H1 (cell line): ENCODE data around the gene WIPF3. TPM values are rescaled to one million over a fixed set of nuclear protein-coding genes. Genes with fewer than 3 reads are reported as not detected.

Source experiments
- CTCF ChIA-PET: fragments of 300-600 bp; sonication (Branson Sonifier 250); formaldehyde crosslinking; loops from one replicate; lab custom pipeline; 2021; ENCODE audit not compliant: partially characterized antibody; lab: Charles Lee
- POLR2A ChIA-PET: fragments of 300-600 bp; sonication (Branson Sonifier 250); formaldehyde crosslinking; loops from one replicate; lab custom pipeline; 2021; ENCODE audit warnings: inconsistent platforms; ENCODE audit not compliant: partially characterized antibody; lab: Charles Lee
- DNase-seq, 2 experiments: peaks; one replicate each; pipeline versions ENCODE4 v3.0.0 to v3.0.0-alpha.2; 2010 to 2022; ENCODE audit warnings: low spot score in 2 of 2, low read depth in 1 of 2, mixed read lengths in 1 of 2
- FAIRE-seq: peaks from 2 replicates; lab custom pipeline; 2011; peaks lifted over from hg19 to GRCh38; lab: Jason Lieb, UNC
- H2AFZ ChIP-seq: 2 replicates; pipeline ENCODE4 v1.8.1; 2012; ENCODE audit warnings: low read length, inconsistent platforms
- H2AK5ac ChIP-seq: 2 replicates; pipeline ENCODE4 v1.6.1; 2013; ENCODE audit warnings: low read depth, low read length
- H2BK120ac ChIP-seq: replicated peaks from 2 replicates; pipeline ENCODE3; 2013; ENCODE audit warnings: low read depth, low read length, inconsistent platforms
- H2BK12ac ChIP-seq: 2 replicates; pipeline ENCODE4 v1.6.1; 2013; ENCODE audit warnings: low read depth, low read length
- H2BK15ac ChIP-seq: 2 replicates; pipeline ENCODE4 v1.6.1; 2013; ENCODE audit warnings: low read length
- H2BK20ac ChIP-seq: 2 replicates; pipeline ENCODE4 v1.6.1; 2013; ENCODE audit warnings: low read length
- H2BK5ac ChIP-seq: 2 replicates; pipeline ENCODE4 v1.6.1; 2013; ENCODE audit warnings: low read depth, low read length
- H3K14ac ChIP-seq: 2 replicates; pipeline ENCODE4 v1.6.1; 2013; ENCODE audit warnings: inconsistent platforms; ENCODE audit not compliant: insufficient read length
- H3K18ac ChIP-seq: 2 replicates; pipeline ENCODE4 v1.6.1; 2013; ENCODE audit warnings: low read length; ENCODE audit errors: extremely low read depth
- H3K23ac ChIP-seq: 2 replicates; pipeline ENCODE4 v1.6.1; 2013; ENCODE audit warnings: inconsistent platforms; ENCODE audit not compliant: insufficient read length
- H3K23me2 ChIP-seq: 2 replicates; pipeline ENCODE4 v1.6.1; 2013; ENCODE audit warnings: low read depth, low read length
- H3K27ac ChIP-seq: 2 replicates; pipeline ENCODE4 v1.6.1; 2011; ENCODE audit warnings: low read depth, low read length, inconsistent platforms
- H3K27me3 ChIP-seq, 4 experiments: replicated peaks in 1 of 4; 1 replicate in 1 of 4; 2 replicates in 3 of 4; pipeline versions ENCODE4 v1.6.1 to v1.8.1; 2011 to 2013; ENCODE audit warnings: low read length in 3 of 4, mild to moderate bottlenecking in 3 of 4, inconsistent platforms in 2 of 4, mixed read lengths in 2 of 4, moderate library complexity in 1 of 4; ENCODE audit not compliant: control insufficient read depth in 3 of 4, insufficient read depth in 3 of 4; ENCODE audit errors: extremely low read depth in 1 of 4
- H3K36me3 ChIP-seq, 4 experiments: 2 replicates each; pipeline versions ENCODE4 v1.6.1 to v1.8.1; 2011 to 2013; ENCODE audit warnings: mild to moderate bottlenecking in 4 of 4, low read length in 3 of 4, moderate library complexity in 2 of 4, control low read depth in 1 of 4, inconsistent platforms in 1 of 4; ENCODE audit not compliant: insufficient read depth in 4 of 4, control insufficient read depth in 2 of 4
- H3K4ac ChIP-seq: replicated peaks from 2 replicates; pipeline ENCODE3; 2013; ENCODE audit warnings: low read length, low read depth, mixed read lengths, inconsistent platforms; ENCODE audit not compliant: insufficient read length
- H3K4me1 ChIP-seq, 4 experiments: replicated peaks in 1 of 4; 1 replicate in 1 of 4; 2 replicates in 3 of 4; pipeline versions ENCODE4 v1.6.1 to v1.8.1; 2011 to 2013; ENCODE audit warnings: low read length in 3 of 4, inconsistent platforms in 2 of 4, mixed read lengths in 1 of 4; ENCODE audit not compliant: insufficient read depth in 4 of 4, control insufficient read depth in 3 of 4
- H3K4me2 ChIP-seq, 2 experiments: 2 replicates each; pipeline versions ENCODE4 v1.6.1 to v1.8.1; 2011 to 2013; ENCODE audit warnings: low read depth in 2 of 2, low read length in 2 of 2, control low read depth in 1 of 2, inconsistent platforms in 1 of 2, mild to moderate bottlenecking in 1 of 2; ENCODE audit not compliant: insufficient read depth in 1 of 2
- H3K4me3 ChIP-seq, 4 experiments: fragments of 200-600, 300-600 bp in 1 of 4; sonication (generic), shearing (Covaris generic), sonication (Bioruptor Twin) in 1 of 4; 2 replicates each; pipeline versions ENCODE4 v1.5.1 to v1.8.1; 2011 to 2016; ENCODE audit warnings: low read length in 4 of 4, low read depth in 3 of 4, control low read depth in 2 of 4, inconsistent platforms in 2 of 4, mild to moderate bottlenecking in 2 of 4, mixed read lengths in 1 of 4, moderate library complexity in 1 of 4; ENCODE audit not compliant: insufficient read depth in 2 of 4; ENCODE audit errors: extremely low read depth in 1 of 4
- H3K56ac ChIP-seq: replicated peaks from 2 replicates; pipeline ENCODE3; 2013; ENCODE audit warnings: low read depth, mild to moderate bottlenecking, mixed read lengths, low read length, inconsistent platforms; ENCODE audit not compliant: insufficient read length
- H3K79me1 ChIP-seq: 2 replicates; pipeline ENCODE4 v1.6.1; 2013; ENCODE audit warnings: low read depth, low read length, control low read depth
- H3K79me2 ChIP-seq, 2 experiments: 2 replicates each; pipeline versions ENCODE4 v1.6.1 to v1.8.1; 2012 to 2013; ENCODE audit warnings: low read length in 2 of 2, mild to moderate bottlenecking in 2 of 2, inconsistent platforms in 1 of 2; ENCODE audit not compliant: insufficient read depth in 2 of 2, control insufficient read depth in 1 of 2
- H3K9ac ChIP-seq, 4 experiments: replicated peaks in 1 of 4; 1 replicate in 1 of 4; 2 replicates in 3 of 4; pipeline versions ENCODE4 v1.6.1 to v1.8.1; 2011 to 2013; ENCODE audit warnings: low read depth in 3 of 4, low read length in 3 of 4, control low read depth in 2 of 4, mild to moderate bottlenecking in 2 of 4, moderate library complexity in 2 of 4, inconsistent platforms in 1 of 4; ENCODE audit errors: extremely low read depth in 1 of 4
- H3K9me3 ChIP-seq, 2 experiments: 2 replicates each; pipeline versions ENCODE4 v1.6.1 to v1.8.1; 2012 to 2013; ENCODE audit warnings: mild to moderate bottlenecking in 2 of 2, moderate library complexity in 2 of 2, control low read depth in 1 of 2, inconsistent platforms in 1 of 2, low read depth in 1 of 2, low read length in 1 of 2, mixed read lengths in 1 of 2; ENCODE audit not compliant: insufficient read depth in 2 of 2
- H4K20me1 ChIP-seq, 2 experiments: replicated peaks in 1 of 2; 2 replicates each; pipeline versions ENCODE3 to v1.8.1; 2011 to 2013; ENCODE audit warnings: inconsistent platforms in 2 of 2, low read length in 2 of 2, mild to moderate bottlenecking in 1 of 2; ENCODE audit not compliant: insufficient read depth in 2 of 2, control insufficient read depth in 1 of 2
- H4K5ac ChIP-seq: 2 replicates; pipeline ENCODE4 v1.6.1; 2013; ENCODE audit warnings: low read length, low read depth, mixed read lengths, inconsistent platforms; ENCODE audit not compliant: insufficient read length
- H4K8ac ChIP-seq: 2 replicates; pipeline ENCODE4 v1.8.0; 2013; ENCODE audit warnings: mild to moderate bottlenecking, moderate library complexity, low read length, inconsistent platforms; ENCODE audit not compliant: insufficient read depth; ENCODE audit errors: extremely low read depth
- H4K91ac ChIP-seq: replicated peaks from 2 replicates; pipeline ENCODE3; 2013; ENCODE audit warnings: low read length, mixed read lengths, inconsistent platforms; ENCODE audit not compliant: insufficient read length
- BACH1 ChIP-seq: IDR thresholded peaks from 2 replicates; pipeline ENCODE4 v1.6.1; 2012; ENCODE audit warnings: low read length, improper control_type of control experiment
- BRCA1 ChIP-seq: IDR thresholded peaks from 2 replicates; pipeline ENCODE4 v1.6.1; 2012; ENCODE audit warnings: low read depth, low read length, improper control_type of control experiment
- CHD1 ChIP-seq: IDR thresholded peaks from 2 replicates; pipeline ENCODE4 v1.6.1; 2012; ENCODE audit warnings: low read depth, low read length, improper control_type of control experiment
- GABPA ChIP-seq: IDR thresholded peaks from 2 replicates; pipeline ENCODE4 v1.6.1; 2011; ENCODE audit warnings: mild to moderate bottlenecking, low read length, moderate library complexity, borderline replicate concordance; ENCODE audit not compliant: insufficient read depth
- HDAC2 ChIP-seq, 2 experiments: fragments of 300-600 bp in 1 of 2; sonication (generic) in 1 of 2; IDR thresholded peaks; 2 replicates each; pipeline ENCODE4 v1.6.1; 2011 to 2012; ENCODE audit warnings: low read depth in 2 of 2, low read length in 2 of 2, mild to moderate bottlenecking in 2 of 2, moderate library complexity in 2 of 2, borderline replicate concordance in 1 of 2, inconsistent platforms in 1 of 2
- JUN ChIP-seq: IDR thresholded peaks from 2 replicates; pipeline ENCODE4 v1.6.1; 2011; ENCODE audit warnings: low read depth, mild to moderate bottlenecking, improper control_type of control experiment, low read length
- MAFK ChIP-seq: IDR thresholded peaks from 2 replicates; pipeline ENCODE4 v1.6.1; 2012; ENCODE audit warnings: low read depth, mild to moderate bottlenecking, improper control_type of control experiment, low read length
- POU5F1 ChIP-seq: IDR thresholded peaks from 2 replicates; pipeline ENCODE4 v1.6.1; 2011; ENCODE audit warnings: low read depth, mild to moderate bottlenecking, low read length, moderate library complexity
- RAD21 ChIP-seq, 2 experiments: IDR thresholded peaks in 1 of 2; conservative IDR thresholded peaks in 1 of 2; 2 replicates each; pipeline ENCODE4 v1.6.1; 2011; ENCODE audit warnings: low read depth in 2 of 2, low read length in 2 of 2, improper control_type of control experiment in 1 of 2, inconsistent platforms in 1 of 2, mild to moderate bottlenecking in 1 of 2, moderate library complexity in 1 of 2
- RBBP5 ChIP-seq: IDR thresholded peaks from 2 replicates; pipeline ENCODE4 v1.7.1; 2012; ENCODE audit warnings: low read depth, mild to moderate bottlenecking, inconsistent platforms, low read length, moderate library complexity, borderline replicate concordance
- SIN3A ChIP-seq, 2 experiments: IDR thresholded peaks in 1 of 2; conservative IDR thresholded peaks in 1 of 2; 2 replicates each; pipeline ENCODE4 v1.6.1; 2011 to 2012; ENCODE audit warnings: low read length in 2 of 2, improper control_type of control experiment in 1 of 2, low read depth in 1 of 2, mild to moderate bottlenecking in 1 of 2
- TAF7 ChIP-seq: optimal IDR thresholded peaks from 2 replicates; pipeline ENCODE3; 2011; ENCODE audit warnings: low read depth, mild to moderate bottlenecking, inconsistent platforms, low read length, moderate library complexity, borderline replicate concordance
- TBP ChIP-seq: IDR thresholded peaks from 2 replicates; pipeline ENCODE4 v1.6.1; 2011; ENCODE audit warnings: low read depth, low read length, improper control_type of control experiment
- WGBS, 2 experiments: shearing (Covaris generic) in 1 of 2; methylation state at CpG; one replicate each; pipeline versions ENCODE4 v1.1.6 to v1.1.7; 2013 to 2015; ENCODE audit warnings: low lambda C conversion rate in 2 of 2, mixed read lengths in 2 of 2, inconsistent platforms in 1 of 2, low coverage in 1 of 2, missing lambda C conversion rate in 1 of 2; ENCODE audit not compliant: insufficient replicate concordance in 2 of 2, insufficient coverage in 1 of 2, insufficient read length in 1 of 2; ENCODE audit errors: extremely low coverage in 1 of 2, missing lambda C conversion rate in 1 of 2; 5-methylcytosine and 5-hydroxymethylcytosine counted together
- polyA plus RNA-seq, 7 experiments: library from polyadenylated mRNA; depleted of rRNA in 3 of 7; stranded (reverse) in 5 of 7; unstranded in 2 of 7; fragments of >200 nt in 5 of 7; fragments of 200-250 nt in 2 of 7; gene quantifications; 1 replicate in 5 of 7; 2 replicates in 1 of 7; 4 replicates in 1 of 7; pipeline versions ENCODE4 v1.2.1 to v1.2.3, GENCODE V29; 2011 to 2013; ENCODE audit warnings: missing spikeins in 2 of 7, mixed read lengths in 2 of 7
- total RNA-seq: library from RNA; stranded (reverse); fragmentation: NEBNext Ultra II Directional; extraction: Animal tissue kit (Norgen Biotek cat#: 25700); gene quantifications from 2 replicates; pipeline ENCODE4 v1.2.1, GENCODE V29; 2021

The WIPF3 gene
- total and polyA plus RNA-seq, 2 of the 8 experiments (the other 6 are each of a cell fraction or from before 2014, with no cell fraction given): 5.0 to 12.1 TPM

DNA sequence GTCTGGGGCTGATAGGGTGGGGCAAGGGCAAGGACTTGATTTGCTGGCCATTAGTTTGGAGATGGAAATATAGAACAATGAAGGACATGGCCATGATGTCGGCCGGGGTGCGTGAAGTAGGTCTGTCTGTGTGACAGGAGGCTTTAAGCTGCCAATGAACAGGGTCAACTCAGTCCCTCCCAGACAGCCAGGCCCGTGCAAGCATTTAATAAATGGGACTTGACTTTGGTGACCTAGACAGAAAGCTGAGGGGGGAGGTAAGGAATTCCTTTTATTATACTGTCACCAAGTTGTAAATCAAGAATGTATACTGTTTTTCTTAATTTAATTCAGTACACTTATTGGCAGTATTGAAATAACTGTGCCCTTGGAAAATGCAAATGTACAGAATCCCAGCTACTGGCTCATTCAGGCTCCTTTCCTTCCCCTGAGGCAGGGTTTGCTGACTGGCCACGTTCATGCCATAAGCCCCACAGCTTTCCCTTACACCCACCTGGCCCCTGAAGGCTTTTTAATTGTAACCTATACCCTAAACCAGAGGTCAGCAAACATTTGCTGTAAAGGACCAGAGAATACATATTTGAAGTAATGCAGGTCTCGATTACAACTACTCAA, 87.2 kb downstream of the WIPF3 start:
- Histone ChIP-seq H3K27ac (no peak overlapping the region), H3K79me1 (no peaks in the 10 kb centered on the region), H2BK20ac (no peak overlapping the region), H2BK5ac (no peak overlapping the region), H4K20me1 (peaks cover 1 to 3% of the 10 kb centered on the region in 2 experiments), H2BK120ac (no peak overlapping the region), H2BK15ac (no peak overlapping the region), H2BK12ac (no peak overlapping the region), H3K27me3 (no peaks in the 10 kb centered on the region), H3K4me3 (no peak overlapping the region), H4K8ac (no peak overlapping the region), H3K23me2 (peaks cover 3% of the 10 kb centered on the region; the same call in 1 of the 2 replicates), H3K4ac (no peak overlapping the region), H4K91ac (no peak overlapping the region), H4K5ac (no peak overlapping the region), H3K4me1 (no peaks in the 10 kb centered on the region; a peak in 1 of 7 replicates), H3K18ac (no peak overlapping the region), H3K9ac (no peak overlapping the region), H2AK5ac (no peak overlapping the region), H3K23ac (no peak overlapping the region), H3K4me2 (no peak overlapping the region), H3K36me3 (peaks cover 5 to 21% (median 15%) of the 10 kb centered on the region in 4 experiments), H2AFZ (no peak overlapping the region), H3K14ac (no peak overlapping the region), H3K79me2 (no peaks in the 10 kb centered on the region), H3K9me3 (peaks cover 0 to 2% of the 10 kb centered on the region in 2 experiments; a peak in 1 of 4 replicates), H3K56ac (no peak overlapping the region)
- CTCF ChIA-PET: interaction anchor here (0.6 to 2.8 kb wide), 2 partner anchors 28 to 63 kb away, joined by 3 to 11 read pairs; no protein-coding TSS in a partner anchor
- FAIRE-seq (no peak), DNase-seq (no peak)
- POLR2A ChIA-PET: no interaction called here
- 85% methylated on average over 6 of the region's 6 CpGs; no CpG with 5 or more reads in 1 of the 2 experiments for WGBS, 2 experiments
- TF ChIP-seq JUN (no peak), SIN3A (conservative IDR thresholded peaks at IDR 0.05 in 1 of 2, IDR thresholded peaks at IDR 0.05 in 1 of 2; ENCODE audit: low read depth in 1 of 2, low read length in 2 of 2) (no peak), TBP (no peak), TAF7 (no peak), MAFK (no peak), GABPA (no peak), POU5F1 (no peak), HDAC2 (IDR thresholded peaks at IDR 0.05; ENCODE audit: borderline replicate concordance in 1 of 2, low read depth in 2 of 2, low read length in 2 of 2) (no peak), RBBP5 (no peak), CHD1 (no peak), BRCA1 (no peak), BACH1 (no peak), RAD21 (IDR thresholded peaks at IDR 0.05 in 1 of 2, conservative IDR thresholded peaks at IDR 0.05 in 1 of 2; ENCODE audit: low read depth in 2 of 2, low read length in 2 of 2) (no peak)
